ENCODE measurements around the gene APLP1.

Gene APLP1

DNA sequence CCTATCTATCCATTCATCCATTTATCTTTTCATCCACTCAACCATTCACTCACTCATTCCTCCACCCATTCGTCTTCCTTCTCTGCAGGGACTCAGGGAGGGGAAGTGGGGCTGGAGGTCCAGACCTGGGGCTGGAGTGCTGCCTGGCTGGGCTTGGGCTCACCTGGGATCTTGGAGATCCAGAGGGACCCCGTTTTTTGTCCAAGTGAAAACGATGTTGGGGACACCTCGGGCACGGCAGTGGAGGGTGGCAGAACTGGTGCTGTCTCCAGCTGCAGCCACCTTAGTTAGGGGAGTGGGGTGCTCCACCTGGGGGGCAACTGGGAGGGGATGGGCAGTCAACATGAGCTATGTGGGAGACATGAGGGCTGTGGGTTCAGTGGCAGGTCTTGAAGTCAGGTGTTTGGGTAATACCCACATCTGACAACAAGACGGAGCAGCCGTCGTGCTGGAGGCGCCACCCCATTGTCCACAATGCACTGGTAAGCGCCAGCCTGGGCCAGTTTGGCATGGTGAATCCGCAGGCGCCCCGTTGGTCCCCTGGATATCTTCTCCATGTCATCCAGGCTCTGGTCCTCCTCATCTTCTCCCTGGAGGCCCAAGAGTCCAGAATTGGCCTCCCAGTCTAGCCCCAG is 26.3 kb upstream of the APLP1 start:
- Histone ChIP-seq H3K27ac (ENCODE audit: low read length, poor library complexity, severe bottlenecking) (no peak overlapping the region), H2BK15ac (ENCODE audit: low read depth, poor library complexity, severe bottlenecking) (no peak overlapping the region), H3K9ac (ENCODE audit: low read length) (no peak overlapping the region), H2AFZ (ENCODE audit: low read depth, low read length) (no peak overlapping the region), H3K4ac (ENCODE audit: low read depth in 1 of 2, low read length in 2 of 2) (no peak overlapping the region), H3K27me3 (ENCODE audit: control insufficient read depth in 1 of 2, insufficient read depth in 1 of 2, low read length in 2 of 2) (peaks cover 49 to 52% of the 10 kb centered on the region in 2 experiments), H3K4me2 (ENCODE audit: low read length, poor library complexity, severe bottlenecking) (no peak overlapping the region), H2BK120ac (ENCODE audit: low read depth, low read length) (no peak overlapping the region), H3K14ac (ENCODE audit: low read length in 2 of 2) (no peak overlapping the region), H2BK5ac (ENCODE audit: low read depth, low read length, poor library complexity, severe bottlenecking) (no peak overlapping the region), H2AK5ac (ENCODE audit: low read length, severe bottlenecking) (no peak overlapping the region), H3K4me3 (ENCODE audit: insufficient read depth in 1 of 2, low read depth in 1 of 2, low read length in 2 of 2) (no peak overlapping the region), H4K8ac (ENCODE audit: low read length) (no peak overlapping the region), H3K18ac (ENCODE audit: low read depth in 1 of 2, low read length in 2 of 2) (no peak overlapping the region), H3K4me1 (ENCODE audit: control insufficient read depth, insufficient read depth, low read depth, low read length) (peaks cover 15% of the 10 kb centered on the region), H2BK12ac (ENCODE audit: low read length in 2 of 2) (no peak overlapping the region), H3K36me3 (ENCODE audit: control insufficient read depth in 1 of 2, insufficient read depth in 2 of 2, low read depth in 1 of 2, low read length in 2 of 2) (no peaks in the 10 kb centered on the region), H3K9me3 (ENCODE audit: control insufficient read depth, low read length) (peaks cover 29% of the 10 kb centered on the region), H3K79me1 (replicated peaks; ENCODE audit: low read length, poor library complexity, severe bottlenecking) (no peaks in the 10 kb centered on the region), H4K91ac (ENCODE audit: low read length) (no peak overlapping the region), H3K23ac (ENCODE audit: low read length in 2 of 2) (no peak overlapping the region)
- WGBS, result 72% methylated on average over 12 of the region's 13 CpGs
- no peak for DNase-seq

DNA sequence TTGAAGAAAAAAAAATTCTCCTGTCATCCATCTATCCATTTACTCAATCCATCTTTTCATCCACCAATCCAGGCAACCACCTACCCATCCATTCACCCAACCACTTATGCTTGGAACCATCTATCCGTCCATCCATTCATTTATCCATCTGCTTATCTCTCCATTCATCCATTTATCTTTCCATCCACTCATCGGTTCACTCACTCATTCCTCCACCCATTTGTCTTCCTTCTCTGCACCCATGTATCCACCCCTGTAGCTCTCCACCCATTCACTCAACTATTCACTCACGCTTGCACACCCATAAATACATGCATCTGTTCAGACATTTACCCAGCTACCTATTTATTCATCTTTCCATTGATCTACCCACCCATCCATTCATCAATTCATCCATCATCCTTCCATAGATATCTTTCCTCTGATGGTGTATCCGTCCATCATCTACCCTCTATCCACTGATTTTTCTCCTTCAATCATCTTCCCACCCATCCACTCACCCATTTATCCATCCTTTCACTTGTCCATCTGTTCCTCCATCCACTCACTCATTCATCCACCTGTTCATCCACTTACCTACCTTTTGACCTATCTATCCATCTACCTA is 25.6 kb upstream of the APLP1 start:
- Histone ChIP-seq H4K8ac (ENCODE audit: low read length) (no peak overlapping the region), H3K27me3 (ENCODE audit: control insufficient read depth in 1 of 2, insufficient read depth in 1 of 2, low read length in 2 of 2) (peaks cover 52 to 56% of the 10 kb centered on the region in 2 experiments), H3K36me3 (ENCODE audit: control insufficient read depth in 1 of 2, insufficient read depth in 2 of 2, low read depth in 1 of 2, low read length in 2 of 2) (no peaks in the 10 kb centered on the region), H3K79me1 (replicated peaks; ENCODE audit: low read length, poor library complexity, severe bottlenecking) (no peaks in the 10 kb centered on the region), H3K4me3 (ENCODE audit: insufficient read depth in 1 of 2, low read depth in 1 of 2, low read length in 2 of 2) (no peak overlapping the region), H3K14ac (ENCODE audit: low read length in 2 of 2) (no peak overlapping the region), H3K18ac (ENCODE audit: low read depth in 1 of 2, low read length in 2 of 2) (no peak overlapping the region), H3K9me3 (ENCODE audit: control insufficient read depth, low read length) (peaks cover 29% of the 10 kb centered on the region), H2BK5ac (ENCODE audit: low read depth, low read length, poor library complexity, severe bottlenecking) (no peak overlapping the region), H3K23ac (ENCODE audit: low read length in 2 of 2) (no peak overlapping the region), H2BK120ac (ENCODE audit: low read depth, low read length) (no peak overlapping the region), H2AK5ac (ENCODE audit: low read length, severe bottlenecking) (no peak overlapping the region), H4K91ac (ENCODE audit: low read length) (no peak overlapping the region), H3K27ac (ENCODE audit: low read length, poor library complexity, severe bottlenecking) (no peak overlapping the region), H3K4me1 (ENCODE audit: control insufficient read depth, insufficient read depth, low read depth, low read length) (peaks cover 15% of the 10 kb centered on the region), H3K4me2 (ENCODE audit: low read length, poor library complexity, severe bottlenecking) (no peak overlapping the region), H2BK15ac (ENCODE audit: low read depth, poor library complexity, severe bottlenecking) (no peak overlapping the region), H3K9ac (ENCODE audit: low read length) (no peak overlapping the region), H3K4ac (ENCODE audit: low read depth in 1 of 2, low read length in 2 of 2) (no peak overlapping the region), H2BK12ac (ENCODE audit: low read length in 2 of 2) (no peak overlapping the region), H2AFZ (ENCODE audit: low read depth, low read length) (no peak overlapping the region)
- 79% methylated on average over 4 of the region's 4 CpGs for WGBS
- DNase-seq, result no peak

DNA sequence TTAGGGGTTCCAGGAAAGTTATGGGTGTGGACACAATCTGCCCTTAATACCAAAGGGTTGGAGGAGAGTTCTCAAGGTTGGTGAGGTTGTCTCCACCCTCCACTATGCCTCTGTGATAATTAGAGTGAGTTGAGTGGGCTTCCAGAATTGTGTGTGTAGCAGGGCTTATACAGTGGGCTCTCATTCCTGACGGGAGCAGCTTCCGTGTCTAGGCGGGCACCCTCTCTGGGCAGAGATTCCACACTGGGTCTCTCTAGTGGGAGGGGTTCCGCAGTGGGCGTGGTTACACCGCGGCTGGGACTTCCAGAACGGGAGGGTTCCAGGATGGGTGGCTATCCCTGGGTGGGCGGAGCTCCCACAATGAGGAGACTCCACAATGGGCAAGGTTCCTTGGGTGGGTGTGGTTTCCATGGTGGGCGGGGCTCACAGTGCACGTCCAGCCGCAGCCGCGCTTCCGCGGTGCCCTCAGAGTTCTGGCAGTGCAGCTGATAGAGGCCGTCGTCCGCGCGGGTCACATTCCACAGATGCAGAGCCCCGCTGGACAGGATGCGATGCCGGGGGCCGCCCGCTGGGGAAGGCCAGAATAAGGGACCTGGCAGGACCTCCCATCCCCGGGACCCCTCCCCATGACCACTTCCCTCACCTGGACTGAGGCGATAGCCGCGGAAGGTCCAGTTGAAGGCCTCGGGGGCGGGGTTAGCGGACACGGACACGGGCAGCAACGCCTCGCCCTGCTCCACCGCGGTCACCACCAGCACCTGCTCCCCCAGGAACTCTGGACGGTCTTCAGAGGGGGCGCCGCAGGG is 24.5 kb upstream of the APLP1 start:
- Histone ChIP-seq H3K9me3 (ENCODE audit: control insufficient read depth, low read length) (peaks cover 28% of the 10 kb centered on the region), H3K4me3 (ENCODE audit: insufficient read depth in 1 of 2, low read depth in 1 of 2, low read length in 2 of 2) (peak overlapping the region in 1 of 2 experiments; percentile 28)
- 18% methylated on average over 36 of the region's 42 CpGs for WGBS

More for the DNA sequence above, 24.5 kb upstream of the APLP1 start:
- Histone ChIP-seq H3K4me1 (ENCODE audit: control insufficient read depth, insufficient read depth, low read depth, low read length) (peaks cover 15% of the 10 kb centered on the region), H3K4ac (ENCODE audit: low read depth in 1 of 2, low read length in 2 of 2) (no peak overlapping the region), H2BK12ac (ENCODE audit: low read length in 2 of 2) (no peak overlapping the region), H2AK5ac (ENCODE audit: low read length, severe bottlenecking) (no peak overlapping the region), H3K36me3 (ENCODE audit: control insufficient read depth in 1 of 2, insufficient read depth in 2 of 2, low read depth in 1 of 2, low read length in 2 of 2) (no peaks in the 10 kb centered on the region), H3K18ac (ENCODE audit: low read depth in 1 of 2, low read length in 2 of 2) (no peak overlapping the region), H3K79me1 (replicated peaks; ENCODE audit: low read length, poor library complexity, severe bottlenecking) (no peaks in the 10 kb centered on the region), H3K27me3 (ENCODE audit: control insufficient read depth in 1 of 2, insufficient read depth in 1 of 2, low read length in 2 of 2) (peaks cover 63 to 67% of the 10 kb centered on the region in 2 experiments), H3K9ac (ENCODE audit: low read length) (no peak overlapping the region), H2BK5ac (ENCODE audit: low read depth, low read length, poor library complexity, severe bottlenecking) (no peak overlapping the region), H3K4me2 (ENCODE audit: low read length, poor library complexity, severe bottlenecking) (no peak overlapping the region), H2AFZ (ENCODE audit: low read depth, low read length) (no peak overlapping the region), H2BK15ac (ENCODE audit: low read depth, poor library complexity, severe bottlenecking) (no peak overlapping the region), H3K23ac (ENCODE audit: low read length in 2 of 2) (no peak overlapping the region), H4K91ac (ENCODE audit: low read length) (no peak overlapping the region), H2BK120ac (ENCODE audit: low read depth, low read length) (no peak overlapping the region), H3K27ac (ENCODE audit: low read length, poor library complexity, severe bottlenecking) (no peak overlapping the region), H4K8ac (ENCODE audit: low read length) (no peak overlapping the region), H3K14ac (ENCODE audit: low read length in 2 of 2) (no peak overlapping the region)
- peak; percentile 3 for DNase-seq

All from mesenchymal stem cell (in vitro differentiated cells and primary cell).